Inflammatory macrophage (primary cell): Measurements from ENCODE around the gene PCCA.
"Not testable (repeated sequence)": the region's sequence is repeated elsewhere in the genome, so short reads cannot be mapped to it uniquely, and the experiment has no call there.

Experiments used
- DNase-seq, 2 donors: peaks; one replicate each; pipeline ENCODE4 v3.0.0-alpha.2; 2020 to 2022

The PCCA gene

DNA sequence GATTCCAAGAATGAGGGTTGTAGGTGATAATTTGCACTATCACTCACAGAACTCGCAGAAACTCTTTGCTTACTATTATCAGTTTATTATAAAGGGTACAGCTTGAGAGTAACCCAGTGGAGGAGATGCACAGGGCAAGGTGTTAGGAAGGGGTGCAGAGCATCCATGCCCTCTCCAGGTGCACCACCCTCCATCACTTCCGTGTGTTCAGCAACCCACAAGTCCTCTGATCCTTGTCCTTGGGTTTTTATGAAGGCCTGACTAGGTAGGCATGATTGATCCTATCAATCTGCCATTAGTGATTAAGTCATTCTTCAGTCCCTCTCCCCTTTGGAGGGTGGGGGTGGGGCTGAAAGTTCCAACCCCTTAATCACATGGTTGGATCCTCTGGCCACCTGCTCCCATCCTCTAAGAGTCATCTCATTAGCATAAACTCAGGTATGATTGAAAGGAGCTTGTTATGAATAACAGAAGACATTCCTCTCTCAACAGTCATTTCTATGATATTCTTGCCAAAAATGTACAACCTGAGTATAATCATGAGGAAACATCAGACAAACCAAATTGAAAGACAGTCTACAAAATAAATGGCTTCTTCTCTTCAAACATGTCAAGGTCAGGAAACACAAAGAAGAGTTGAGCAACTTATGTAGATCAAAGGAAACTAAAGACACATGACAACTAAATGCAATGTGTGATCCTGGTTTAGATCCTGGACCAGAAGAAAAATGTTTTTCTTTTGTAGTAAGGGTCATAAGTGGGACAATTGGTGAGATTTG is 225.4 kb downstream of the PCCA start:
- no peak for DNase-seq

DNA sequence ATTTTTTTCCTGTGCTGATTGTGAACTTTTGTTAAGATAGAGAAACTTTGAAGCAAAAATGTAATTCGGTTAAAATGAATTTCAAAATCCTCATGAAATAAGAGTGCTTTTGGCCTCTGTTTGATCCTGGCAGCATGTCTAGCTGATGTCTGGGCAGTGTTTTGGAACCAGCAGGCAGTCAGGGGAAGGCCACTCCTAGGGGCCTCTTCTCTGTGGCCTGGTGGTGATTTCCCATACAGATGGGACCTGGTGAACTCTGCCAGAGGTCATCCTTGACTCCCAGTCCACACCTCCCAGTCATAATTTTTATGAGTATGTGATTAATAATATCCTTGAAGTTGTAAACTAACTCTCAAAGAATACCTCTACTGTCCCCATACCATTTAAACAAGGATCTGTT is 226.6 kb downstream of the PCCA start:
- no peak for DNase-seq

DNA sequence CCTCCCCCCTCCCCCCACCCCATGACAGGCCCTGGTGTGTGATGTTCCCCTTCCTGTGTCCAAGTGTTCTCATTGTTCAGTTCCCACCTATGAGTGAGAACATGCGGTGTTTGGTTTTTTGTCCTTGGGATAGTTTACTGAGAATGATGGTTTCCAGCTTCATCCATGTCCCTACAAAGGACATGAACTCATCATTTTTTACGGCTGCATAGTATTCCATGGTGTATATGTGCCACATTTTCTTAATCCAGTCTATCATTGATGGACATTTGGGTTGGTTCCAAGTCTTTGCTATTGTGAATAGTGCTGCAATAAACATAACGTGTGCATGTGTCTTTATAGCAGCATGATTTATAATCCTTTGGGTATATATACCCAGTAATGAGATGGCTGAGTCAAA is 229.6 kb downstream of the PCCA start:
- not testable (repeated sequence) for DNase-seq

DNA sequence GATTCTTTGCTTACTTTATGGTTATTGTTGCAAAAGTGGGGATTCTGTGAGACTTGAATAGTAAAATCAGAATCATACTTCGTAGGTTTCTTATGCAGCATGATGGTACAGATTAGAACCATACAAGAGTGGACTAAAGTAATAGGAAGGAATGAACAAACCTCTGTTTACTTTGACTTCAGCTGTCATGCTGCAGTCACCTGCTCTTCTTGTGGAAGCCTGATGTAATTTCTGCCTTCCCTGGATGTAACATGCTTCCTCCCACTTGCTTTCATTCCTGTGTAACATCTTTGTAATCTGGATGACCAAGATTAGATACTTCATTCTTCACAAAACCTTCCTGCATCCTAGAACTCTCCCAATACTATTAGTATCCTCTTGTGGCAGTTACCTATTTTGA is 235.0 kb downstream of the PCCA start:
- DNase-seq, result peak in 1 of 2 donors; percentile 19

DNA sequence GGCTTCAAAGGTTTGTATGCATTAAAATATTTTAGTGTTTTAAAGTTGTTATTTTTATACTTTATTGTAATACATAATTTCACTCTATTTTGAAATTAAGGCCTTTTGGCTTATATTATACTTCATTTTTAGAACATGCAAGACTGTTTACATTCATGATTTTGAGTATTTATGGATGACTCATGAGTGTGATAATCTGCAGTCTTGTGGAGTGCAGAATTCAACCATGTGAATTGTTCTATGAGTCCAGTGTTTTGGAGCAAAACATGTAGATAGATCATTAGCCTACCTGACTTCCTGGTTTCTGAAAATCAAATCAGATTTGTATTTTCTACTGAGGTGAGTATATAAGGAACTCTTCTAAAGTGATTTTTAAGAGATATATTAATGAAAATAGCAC is 241.8 kb downstream of the PCCA start:
- DNase-seq, result no peak

DNA sequence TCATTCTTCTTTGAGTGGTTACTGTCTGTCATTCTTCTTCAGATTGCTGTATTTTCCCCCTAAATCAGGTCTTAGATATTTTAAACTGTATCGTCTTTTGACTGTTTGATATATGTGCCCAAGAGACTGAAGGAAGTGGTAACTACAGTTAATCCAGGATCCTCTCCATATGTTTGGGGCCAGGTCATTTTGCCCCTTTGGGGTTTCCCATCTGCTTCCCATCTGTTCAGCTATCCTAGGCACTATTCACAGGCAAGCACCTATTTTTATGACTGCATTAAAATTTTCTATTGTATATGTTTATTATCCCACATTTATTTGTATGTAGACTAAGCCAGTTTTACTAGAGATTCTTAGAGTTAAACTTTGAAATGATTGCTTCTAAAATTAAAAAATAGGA is 244.2 kb downstream of the PCCA start:
- no peak for DNase-seq

DNA sequence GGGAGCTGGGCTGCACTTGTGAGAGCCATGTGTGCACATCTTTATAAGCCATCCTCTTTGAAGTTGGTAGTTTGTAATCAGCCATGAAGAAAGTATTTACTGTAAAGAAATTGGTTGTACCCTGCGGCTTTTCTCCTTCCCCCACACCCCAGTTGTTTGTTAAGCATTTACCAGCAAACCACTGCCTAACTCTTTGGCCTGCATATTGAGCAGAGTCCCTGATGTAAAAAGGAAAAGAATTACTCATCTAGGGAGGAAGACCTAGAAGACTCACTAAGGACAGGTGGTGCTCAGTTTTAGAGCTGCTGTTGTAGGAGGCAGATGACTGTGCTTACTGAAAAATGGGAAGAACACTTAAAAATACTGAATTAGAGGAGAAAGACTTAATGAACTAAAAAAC is 245.3 kb downstream of the PCCA start:
- no peak for DNase-seq

DNA sequence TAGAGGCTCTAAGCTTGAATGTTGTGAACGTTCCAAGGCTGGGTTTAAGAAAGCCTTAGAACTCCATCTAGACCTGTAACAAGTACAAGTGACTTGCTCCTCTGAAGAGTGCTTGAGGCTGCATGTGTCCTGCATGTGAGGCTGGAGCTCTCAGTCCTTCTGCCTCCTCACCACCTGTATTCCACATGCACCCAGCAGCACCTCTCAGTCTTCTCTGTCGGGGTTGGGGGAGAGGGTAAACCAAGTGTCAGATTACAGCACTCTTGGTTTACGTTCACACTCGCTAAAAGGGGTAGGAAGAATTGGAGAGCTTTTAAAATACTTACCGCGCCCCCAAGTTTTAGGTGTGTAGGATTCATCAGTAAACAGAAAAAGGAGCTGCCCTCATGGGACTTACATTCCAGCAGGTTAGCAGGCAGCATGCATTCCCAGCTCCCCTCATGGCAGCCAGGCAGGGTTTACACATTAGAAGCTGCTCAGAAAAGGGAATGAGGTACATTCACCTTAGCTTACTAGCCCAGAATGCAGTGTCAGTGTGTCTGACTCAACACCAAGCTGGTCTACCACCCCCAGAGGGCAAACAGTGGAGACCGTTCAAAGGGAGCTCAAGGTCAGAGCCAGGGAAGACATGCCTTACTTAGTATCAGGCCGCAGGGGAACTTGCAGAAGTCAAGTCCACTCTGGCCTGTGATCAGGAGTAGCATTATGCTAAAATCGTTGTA is 248.1 kb downstream of the PCCA start:
- no peak for DNase-seq

DNA sequence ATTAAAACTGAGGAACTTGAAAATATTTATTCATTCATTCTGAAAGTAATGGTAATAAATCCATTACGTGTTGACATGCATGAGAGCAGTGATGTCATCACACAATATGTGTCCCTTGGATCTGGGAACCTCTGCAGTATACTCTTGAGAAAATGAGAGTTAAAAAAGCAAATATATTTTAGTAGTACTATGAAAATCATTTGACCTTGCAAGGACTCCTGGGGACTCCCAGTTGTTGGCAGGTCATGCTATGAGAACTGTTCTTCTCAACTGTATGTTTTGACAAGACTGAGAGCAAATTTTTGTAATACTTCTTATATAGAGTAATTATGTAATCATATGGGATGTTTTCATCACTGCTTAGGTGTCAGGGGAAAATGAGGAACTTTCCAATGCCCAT is 249.4 kb downstream of the PCCA start:
- DNase-seq, result no peak

DNA sequence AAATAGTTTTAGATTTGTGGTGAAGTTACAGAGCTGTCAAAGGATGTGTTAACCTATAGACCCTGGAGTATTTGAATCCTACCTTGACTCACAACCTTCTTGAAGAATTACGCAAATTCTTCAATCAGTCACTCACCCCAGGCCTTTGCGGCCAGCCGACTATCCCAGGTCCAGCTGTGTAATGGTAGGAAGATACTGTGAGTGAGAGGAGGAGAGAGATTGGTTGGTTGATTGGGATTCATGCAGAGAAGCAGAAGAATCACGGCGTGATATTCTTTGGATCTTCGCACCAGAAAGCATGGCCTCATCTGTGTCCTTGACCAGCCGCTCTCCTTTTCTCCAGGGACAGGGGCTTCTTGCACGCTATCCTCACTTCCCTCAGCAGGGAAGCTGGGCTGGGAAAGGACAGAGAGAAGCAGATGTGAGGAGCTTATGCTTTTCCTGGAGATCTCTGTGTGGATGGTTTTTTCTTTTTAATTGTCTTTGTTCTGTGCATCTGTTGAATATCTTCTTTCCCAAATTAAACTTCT is 250.6 kb downstream of the PCCA start:
- DNase-seq, result no peak

DNA sequence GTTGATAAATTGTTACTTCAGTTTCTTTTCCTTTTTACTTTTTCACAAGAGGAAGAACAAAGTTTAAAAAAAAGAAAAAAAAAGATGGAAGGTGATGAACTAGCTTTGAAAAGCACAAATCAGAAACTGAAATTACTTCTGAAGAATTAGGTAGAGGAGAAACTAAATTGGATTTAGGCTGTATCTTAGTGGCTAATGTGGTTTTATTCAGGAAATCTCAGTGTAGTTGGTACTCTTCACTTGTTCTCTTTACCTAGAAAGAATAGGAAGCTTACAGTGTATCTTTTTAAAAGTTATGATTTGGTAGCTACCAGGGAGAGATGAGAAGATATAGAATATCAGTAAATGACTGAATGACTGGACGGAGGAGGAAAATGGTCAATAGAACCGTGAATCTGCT is 252.0 kb downstream of the PCCA start:
- DNase-seq, result no peak

DNA sequence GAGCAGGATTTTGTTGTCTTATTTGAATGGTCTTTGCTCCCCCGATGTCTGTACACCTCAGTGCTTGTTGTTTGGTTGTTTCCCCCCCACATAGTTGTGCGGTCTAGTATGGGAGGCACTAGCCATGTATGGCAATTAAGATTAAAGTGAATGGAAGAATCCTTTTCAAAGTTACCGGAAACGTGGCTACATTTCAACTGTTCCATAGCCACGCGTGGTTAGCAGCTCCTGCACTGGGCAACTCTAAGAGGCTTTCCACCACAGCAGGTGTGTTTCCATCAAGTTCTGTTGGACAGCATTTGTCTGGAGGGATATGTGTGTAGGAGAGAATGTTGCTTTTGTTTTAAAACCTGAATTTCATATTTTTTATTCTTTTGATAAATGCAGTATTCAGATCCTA is 252.4 kb downstream of the PCCA start:
- no peak for DNase-seq

DNA sequence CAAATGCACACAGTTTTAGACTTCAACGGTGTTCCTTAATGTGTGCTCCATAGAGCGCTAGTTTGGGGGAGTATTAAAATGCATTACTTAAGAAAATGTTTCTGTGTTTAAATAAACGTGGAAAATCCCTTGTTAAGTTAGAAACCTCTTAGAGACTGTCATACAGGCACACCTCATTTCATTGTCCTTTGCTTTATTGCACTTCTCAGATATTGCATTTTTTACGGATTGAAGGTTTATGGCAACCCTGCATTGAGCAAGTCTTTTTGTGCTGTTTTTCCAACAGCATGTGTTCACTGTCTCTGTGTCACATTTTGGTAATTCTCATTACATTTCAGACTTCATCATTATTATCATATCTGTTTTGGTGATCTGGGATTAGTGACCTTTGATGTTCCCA is 255.7 kb downstream of the PCCA start:
- DNase-seq, result no peak

DNA sequence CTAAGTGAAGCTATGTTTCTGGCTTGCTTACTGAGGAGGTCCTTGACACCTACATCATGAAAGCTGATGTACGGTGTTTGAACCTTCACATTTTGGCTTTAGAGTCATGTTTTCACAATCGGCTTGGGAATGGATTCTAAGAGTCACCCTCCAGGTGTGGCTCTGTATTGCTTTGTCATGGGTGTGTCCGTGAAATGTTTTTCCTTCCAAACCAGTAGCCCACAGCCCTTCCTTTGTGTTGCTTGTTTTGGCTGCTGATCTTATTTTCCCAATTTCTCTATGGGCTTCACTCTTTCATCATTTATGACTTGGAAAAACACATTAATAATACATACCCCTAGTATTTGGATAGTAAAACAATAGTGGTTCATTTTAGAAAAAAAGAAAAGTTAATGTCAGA is 259.1 kb downstream of the PCCA start:
- DNase-seq, result no peak

DNA sequence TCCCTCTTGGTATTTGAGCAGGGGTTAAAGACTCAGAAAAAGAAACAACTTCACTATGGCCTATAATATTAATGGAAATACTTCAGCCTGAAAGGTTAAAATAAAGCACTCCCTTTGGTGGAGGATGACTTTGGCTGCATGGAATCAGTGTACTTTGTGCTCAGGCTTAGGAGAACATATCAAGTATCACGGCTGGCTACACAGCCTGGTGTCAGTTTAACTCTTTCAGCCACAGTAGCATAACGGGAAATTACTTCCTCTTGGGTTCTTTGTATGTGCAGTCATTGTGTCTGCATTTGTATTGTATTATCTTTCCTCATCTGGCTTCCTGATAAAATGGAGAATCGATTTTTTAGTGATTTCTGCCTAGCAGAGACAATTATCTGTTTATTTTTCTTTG is 260.7 kb downstream of the PCCA start:
- DNase-seq, result no peak

DNA sequence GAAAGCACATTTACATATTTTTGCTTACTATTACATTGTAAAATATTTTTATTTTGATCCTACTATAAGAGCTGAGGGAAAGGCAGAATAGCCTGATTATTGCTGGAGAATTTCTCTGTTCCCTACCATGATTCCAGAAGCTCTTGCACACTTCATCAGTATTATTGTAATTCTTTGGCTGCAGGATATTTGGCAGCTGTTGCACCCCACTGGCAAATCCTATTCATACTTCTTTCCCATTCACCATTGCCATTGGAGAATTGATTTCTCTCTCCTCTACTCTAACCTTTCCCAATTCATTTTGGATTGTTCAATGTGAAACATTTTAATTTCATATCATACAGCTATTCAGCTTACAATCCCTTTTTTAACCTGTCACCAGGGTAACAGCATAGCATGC is 261.7 kb downstream of the PCCA start:
- DNase-seq, result no peak

DNA sequence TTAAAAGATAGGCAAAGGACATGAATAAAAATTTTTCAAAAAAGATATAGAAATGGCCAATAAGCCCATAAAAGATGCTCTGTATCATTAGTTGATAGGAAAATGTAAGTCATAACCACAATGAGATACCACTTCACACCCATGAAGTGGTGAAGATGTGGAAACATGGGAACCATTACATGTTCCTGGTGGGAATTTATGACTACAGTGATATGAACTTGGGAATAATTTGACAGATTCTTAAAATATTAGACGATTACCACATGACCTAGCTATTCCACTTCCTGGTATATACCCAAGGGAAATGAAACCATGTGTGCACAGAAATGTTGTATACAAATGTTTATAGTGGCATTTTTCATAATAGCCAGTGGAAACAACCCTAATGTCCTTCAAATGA is 267.5 kb downstream of the PCCA start:
- DNase-seq, result no peak

DNA sequence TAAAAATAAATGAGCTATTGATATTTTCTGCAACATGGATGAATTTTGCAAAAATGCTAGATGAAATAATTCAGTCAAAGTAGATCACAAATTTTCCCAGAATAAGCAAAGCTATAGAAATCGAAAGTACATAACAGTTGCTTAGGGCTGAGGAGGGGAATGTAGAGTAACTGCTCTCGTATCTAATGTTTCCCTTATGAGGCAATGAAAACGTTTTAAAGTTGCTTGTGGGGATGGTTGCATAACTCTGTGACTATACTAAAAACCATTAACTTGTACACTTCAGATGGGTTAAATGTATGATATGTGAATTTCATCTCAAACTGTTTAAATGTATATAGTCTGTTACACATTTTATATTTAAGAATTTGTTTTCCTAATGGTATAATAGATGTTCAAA is 268.0 kb downstream of the PCCA start:
- no peak for DNase-seq

DNA sequence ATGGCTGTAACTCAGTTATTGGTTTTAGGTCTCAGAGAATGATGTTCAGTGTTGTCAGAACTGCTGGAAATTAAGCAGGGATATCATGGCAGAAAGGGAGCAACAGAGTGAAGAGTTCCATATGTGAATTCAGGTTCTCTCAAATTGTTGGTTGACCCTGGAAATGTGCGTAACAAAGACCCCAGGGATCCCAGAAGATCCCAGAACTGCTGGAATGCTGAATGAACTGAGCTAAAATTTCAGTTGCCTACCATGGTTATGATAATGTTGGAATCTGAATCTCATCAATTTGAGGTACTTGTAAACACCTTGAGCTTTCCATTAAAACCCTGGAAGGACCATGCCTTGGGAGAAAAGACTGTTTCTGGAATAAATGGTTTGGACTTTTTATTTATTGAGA is 268.9 kb downstream of the PCCA start:
- DNase-seq, result no peak

DNA sequence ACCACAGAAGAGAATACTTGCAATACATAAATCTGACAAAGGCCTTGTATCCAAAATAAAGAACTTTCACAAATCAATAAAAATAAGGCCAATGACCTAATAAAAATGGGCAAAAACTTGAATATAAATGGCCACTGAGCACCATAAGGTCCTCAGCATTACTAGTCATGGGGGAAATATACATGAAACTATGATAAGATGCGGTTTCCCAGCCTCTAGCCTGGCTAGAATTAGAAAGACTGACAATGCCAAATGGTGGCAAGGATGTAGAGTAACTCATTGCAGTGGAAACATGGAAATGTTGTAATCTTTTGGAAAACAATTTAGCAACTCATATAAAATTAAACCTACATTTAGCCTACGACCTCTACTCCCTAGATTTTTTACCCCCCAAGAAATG is 272.6 kb downstream of the PCCA start:
- DNase-seq, result no peak

DNA sequence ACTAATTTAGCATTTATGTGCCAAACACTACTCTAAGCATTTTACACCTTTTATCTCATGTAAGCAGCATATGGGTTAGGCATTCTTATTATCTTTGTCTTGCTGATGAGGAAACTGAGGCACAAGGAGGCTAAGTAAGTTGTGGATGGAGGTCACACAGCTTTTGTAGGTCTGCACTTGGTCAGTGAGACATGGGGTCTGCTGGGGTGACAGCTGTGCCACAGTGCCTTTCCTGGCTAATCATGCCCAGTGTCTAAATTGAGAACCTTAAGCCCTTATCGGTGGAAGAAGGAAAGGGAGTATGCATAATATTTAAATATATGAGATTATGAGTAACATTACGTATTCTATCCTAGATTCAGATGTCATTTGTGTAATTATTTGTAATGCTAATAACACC is 273.5 kb downstream of the PCCA start:
- DNase-seq, result no peak

DNA sequence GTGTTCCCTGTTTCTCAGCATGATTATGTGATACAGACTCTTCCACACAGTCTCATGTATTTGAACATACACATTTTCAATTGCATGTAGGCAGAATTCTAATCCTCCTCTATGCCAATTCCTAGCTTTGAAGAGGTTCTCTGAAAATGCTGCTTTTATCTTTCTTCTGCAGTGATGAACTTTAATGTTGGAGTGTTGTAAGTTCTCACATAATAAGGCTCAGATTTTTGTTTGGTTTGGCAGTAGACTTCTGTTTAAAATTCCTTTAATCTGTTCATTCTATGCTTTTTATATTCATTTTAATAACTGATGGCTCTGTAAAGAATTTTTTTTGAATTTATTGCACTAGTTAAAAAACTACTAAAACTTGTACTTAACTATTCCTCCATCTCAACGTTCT is 273.9 kb downstream of the PCCA start:
- DNase-seq, result no peak

DNA sequence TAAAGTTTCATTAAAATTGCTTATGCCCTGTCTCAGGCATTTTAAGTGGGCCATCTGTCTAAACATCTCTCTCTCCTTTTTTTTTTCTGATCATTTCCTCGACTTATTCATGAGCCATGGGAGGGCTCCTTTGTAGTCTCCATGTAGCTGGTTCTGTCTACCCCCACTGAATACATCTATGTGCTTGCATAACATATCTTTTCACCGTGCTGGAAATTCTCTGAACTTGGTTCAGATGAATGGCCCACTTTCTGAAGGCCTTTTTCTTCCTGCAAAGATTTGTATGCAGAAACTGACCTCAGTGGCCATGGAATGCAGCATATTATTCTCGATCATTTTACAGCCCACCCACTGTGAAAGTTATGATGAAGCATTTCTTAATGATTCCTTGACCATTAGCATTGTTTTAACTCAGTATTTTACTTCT is 274.4 kb downstream of the PCCA start:
- DNase-seq, result no peak

DNA sequence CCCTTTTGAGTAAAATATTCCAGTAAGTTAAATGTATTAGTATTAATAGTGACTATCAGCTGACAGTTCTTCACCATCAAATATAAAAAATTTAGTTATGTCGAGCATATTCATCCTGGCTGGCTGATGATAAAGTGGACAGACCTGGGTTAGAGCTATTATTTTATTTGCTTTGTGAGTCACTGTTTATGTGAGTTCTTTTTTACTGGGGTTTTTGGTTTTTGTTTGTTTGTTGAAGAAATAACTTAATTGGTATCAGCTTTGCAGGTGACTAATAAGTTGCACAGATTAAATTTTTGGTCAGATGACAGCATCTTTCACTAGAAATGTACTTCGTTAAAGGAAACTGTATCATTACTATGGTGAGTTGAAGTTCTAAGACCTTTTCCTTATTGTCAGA is 275.0 kb downstream of the PCCA start:
- no peak for DNase-seq
